GM12878 (cell line): Measurements from ENCODE around the gene ACTN3.

ENCODE experiments used
- CBX5 ChIP-seq: sonication (generic); IDR thresholded peaks from 2 replicates; pipeline ENCODE4 v1.6.1; 2016; ENCODE audit warnings: low read depth, moderate library complexity, mild to moderate bottlenecking, inconsistent platforms
- POLR2AphosphoS5 ChIP-seq: IDR thresholded peaks from 2 replicates; pipeline ENCODE4 v1.6.1; 2011; ENCODE audit warnings: mild to moderate bottlenecking, low read length, inconsistent platforms
- TARDBP ChIP-seq: IDR thresholded peaks from 2 replicates; pipeline ENCODE4 v1.6.1; 2016; ENCODE audit warnings: borderline replicate concordance

DNA sequence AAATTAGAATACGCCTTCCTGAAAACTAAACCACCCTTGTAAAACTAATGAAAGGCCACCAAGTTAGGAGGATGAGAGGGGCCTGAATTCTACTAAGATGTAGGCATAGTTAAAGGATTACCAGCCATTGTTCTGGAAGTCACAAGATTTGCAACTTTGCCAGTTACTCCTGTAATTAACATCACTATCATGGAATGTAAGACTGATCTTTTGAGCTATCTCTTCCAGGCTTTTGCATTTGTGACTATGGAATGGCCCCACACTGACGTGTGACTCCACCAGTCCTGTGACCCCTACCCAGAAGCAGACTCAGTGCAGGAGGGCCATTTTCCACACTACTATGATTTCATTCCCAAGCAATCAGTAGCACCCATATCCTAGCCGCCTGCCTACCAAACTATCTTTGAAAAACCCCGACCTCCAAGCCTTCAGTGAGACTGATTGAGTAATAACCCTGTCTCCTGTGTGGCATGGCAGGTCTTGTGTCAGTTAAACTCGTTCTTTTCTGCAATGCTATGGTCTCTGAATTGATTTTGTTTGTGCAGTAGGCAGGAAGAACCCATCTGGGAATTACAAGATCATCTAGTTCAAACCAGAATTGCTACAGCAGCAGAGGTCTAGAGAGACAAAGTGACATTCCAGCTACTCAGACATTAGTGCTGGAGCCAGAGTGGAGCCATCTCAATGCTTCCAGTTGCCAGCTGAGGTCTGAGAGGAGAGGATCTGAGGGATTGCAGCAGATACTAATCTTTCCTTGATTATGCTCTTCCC is 23.6 kb downstream of the ACTN3 start:
- TF ChIP-seq CBX5, result no peak
- no peak for TF ChIP-seq TARDBP
- no peak for TF ChIP-seq POLR2AphosphoS5
